ENCODE results near the gene IFT43.

Gene IFT43

GRCh38 chr14:76065519-76065918, 80.0 kb downstream of the IFT43 start:
- no peak for ATAC-seq
- H3K36me3 Mint-ChIP-seq = peaks cover 63% of the 10 kb centered on the region
- no peak overlapping the region for H3K27ac Mint-ChIP-seq
- no peak overlapping the region for H3K4me3 Mint-ChIP-seq
- H3K9me3 Mint-ChIP-seq = peaks cover 11% of the 10 kb centered on the region
- no peaks in the 10 kb centered on the region for H3K4me1 Mint-ChIP-seq
- no peaks in the 10 kb centered on the region for H3K27me3 Mint-ChIP-seq

- H3K36me3 Mint-ChIP-seq = peaks cover 55% of the 10 kb centered on the region
Observed at GRCh38 chr14:76067536-76067935, 82.0 kb downstream of the IFT43 start.

GRCh38 chr14:76073717-76074116, 88.2 kb downstream of the IFT43 start:
- Mint-ChIP-seq H3K27me3 (no peaks in the 10 kb centered on the region), H3K36me3 (peaks cover 22% of the 10 kb centered on the region), H3K4me3 (no peak overlapping the region), H3K9me3 (no peaks in the 10 kb centered on the region), H3K27ac (no peak overlapping the region), H3K4me1 (no peaks in the 10 kb centered on the region)
- no peak for ATAC-seq

More at GRCh38 chr14:76067536-76067935, 82.0 kb downstream of the IFT43 start:
- H3K27ac Mint-ChIP-seq = no peak overlapping the region
- H3K4me1 Mint-ChIP-seq = no peaks in the 10 kb centered on the region
- H3K9me3 Mint-ChIP-seq = peaks cover 11% of the 10 kb centered on the region
- H3K4me3 Mint-ChIP-seq = no peak overlapping the region
- H3K27me3 Mint-ChIP-seq = no peaks in the 10 kb centered on the region
- ATAC-seq = no peak

- Mint-ChIP-seq H3K27ac (no peak overlapping the region), H3K4me1 (peaks cover 8% of the 10 kb centered on the region), H3K36me3 (peaks cover 8% of the 10 kb centered on the region), H3K4me3 (no peak overlapping the region), H3K27me3 (no peaks in the 10 kb centered on the region), H3K9me3 (no peaks in the 10 kb centered on the region)
- ATAC-seq = no peak
Observed at GRCh38 chr14:76077340-76077739, 91.8 kb downstream of the IFT43 start.

- no peak for ATAC-seq
- Mint-ChIP-seq H3K4me1 (peaks cover 8% of the 10 kb centered on the region), H3K36me3 (peaks cover 5% of the 10 kb centered on the region), H3K27me3 (no peaks in the 10 kb centered on the region), H3K4me3 (no peak overlapping the region), H3K9me3 (no peaks in the 10 kb centered on the region), H3K27ac (no peak overlapping the region)
Observed at GRCh38 chr14:76078501-76078900, 92.9 kb downstream of the IFT43 start.

- H3K4me3 Mint-ChIP-seq = no peak overlapping the region
- H3K9me3 Mint-ChIP-seq = no peaks in the 10 kb centered on the region
- H3K36me3 Mint-ChIP-seq = no peaks in the 10 kb centered on the region
- H3K27me3 Mint-ChIP-seq = no peaks in the 10 kb centered on the region
- no peak for ATAC-seq
- H3K4me1 Mint-ChIP-seq = peaks cover 8% of the 10 kb centered on the region
- H3K27ac Mint-ChIP-seq = no peak overlapping the region
Observed at GRCh38 chr14:76080025-76080424, 94.5 kb downstream of the IFT43 start.

- no peaks in the 10 kb centered on the region for H3K9me3 Mint-ChIP-seq
- ATAC-seq = no peak
- H3K4me3 Mint-ChIP-seq = no peak overlapping the region
- peaks cover 8% of the 10 kb centered on the region for H3K4me1 Mint-ChIP-seq
- no peak overlapping the region for H3K27ac Mint-ChIP-seq
- H3K36me3 Mint-ChIP-seq = no peaks in the 10 kb centered on the region
- H3K27me3 Mint-ChIP-seq = no peaks in the 10 kb centered on the region
Observed at GRCh38 chr14:76080471-76080870, 94.9 kb downstream of the IFT43 start.

GRCh38 chr14:76081642-76082041, 96.1 kb downstream of the IFT43 start:
- Mint-ChIP-seq H3K27ac (no peak overlapping the region), H3K9me3 (no peaks in the 10 kb centered on the region), H3K27me3 (no peaks in the 10 kb centered on the region), H3K4me1 (peaks cover 8% of the 10 kb centered on the region), H3K4me3 (no peak overlapping the region), H3K36me3 (no peaks in the 10 kb centered on the region)
- ATAC-seq = peak; percentile 70

- Mint-ChIP-seq H3K9me3 (no peaks in the 10 kb centered on the region), H3K4me3 (no peak overlapping the region), H3K4me1 (peaks cover 8% of the 10 kb centered on the region), H3K27ac (no peak overlapping the region), H3K36me3 (no peaks in the 10 kb centered on the region), H3K27me3 (no peaks in the 10 kb centered on the region)
- no peak for ATAC-seq
Observed at GRCh38 chr14:76083796-76084765, 98.5 kb downstream of the IFT43 start.

GRCh38 chr14:76085358-76085757, 99.8 kb downstream of the IFT43 start:
- Mint-ChIP-seq H3K36me3 (no peaks in the 10 kb centered on the region), H3K4me1 (peaks cover 8% of the 10 kb centered on the region), H3K27ac (no peak overlapping the region), H3K9me3 (no peaks in the 10 kb centered on the region), H3K4me3 (no peak overlapping the region), H3K27me3 (no peaks in the 10 kb centered on the region)
- no peak for ATAC-seq

GRCh38 chr14:76086636-76087035, 101.1 kb downstream of the IFT43 start:
- Mint-ChIP-seq H3K27me3 (no peaks in the 10 kb centered on the region), H3K4me3 (no peak overlapping the region), H3K27ac (no peak overlapping the region), H3K36me3 (no peaks in the 10 kb centered on the region), H3K9me3 (no peaks in the 10 kb centered on the region), H3K4me1 (peaks cover 5% of the 10 kb centered on the region)
- no peak for ATAC-seq

GRCh38 chr14:76088326-76088725, 102.8 kb downstream of the IFT43 start:
- H3K27me3 Mint-ChIP-seq = no peaks in the 10 kb centered on the region
- H3K36me3 Mint-ChIP-seq = no peaks in the 10 kb centered on the region
- no peak overlapping the region for H3K27ac Mint-ChIP-seq

GRCh38 chr14:76088771-76089571, 103.4 kb downstream of the IFT43 start:
- no peak overlapping the region for H3K4me3 Mint-ChIP-seq
- H3K27ac Mint-ChIP-seq = no peak overlapping the region
- H3K4me1 Mint-ChIP-seq = no peaks in the 10 kb centered on the region
- no peak for ATAC-seq
- H3K36me3 Mint-ChIP-seq = no peaks in the 10 kb centered on the region
- H3K27me3 Mint-ChIP-seq = no peaks in the 10 kb centered on the region
- H3K9me3 Mint-ChIP-seq = no peaks in the 10 kb centered on the region

More at GRCh38 chr14:76088326-76088725, 102.8 kb downstream of the IFT43 start:
- no peak for ATAC-seq
- H3K4me3 Mint-ChIP-seq = no peak overlapping the region
- H3K9me3 Mint-ChIP-seq = no peaks in the 10 kb centered on the region
- H3K4me1 Mint-ChIP-seq = no peaks in the 10 kb centered on the region

GRCh38 chr14:76089575-76089974, 104.0 kb downstream of the IFT43 start:
- no peaks in the 10 kb centered on the region for H3K4me1 Mint-ChIP-seq
- no peaks in the 10 kb centered on the region for H3K36me3 Mint-ChIP-seq
- H3K27me3 Mint-ChIP-seq = no peaks in the 10 kb centered on the region
- H3K27ac Mint-ChIP-seq = no peak overlapping the region
- no peak for ATAC-seq
- no peak overlapping the region for H3K4me3 Mint-ChIP-seq
- H3K9me3 Mint-ChIP-seq = no peaks in the 10 kb centered on the region

- Mint-ChIP-seq H3K4me3 (no peak overlapping the region), H3K27me3 (no peaks in the 10 kb centered on the region), H3K9me3 (no peaks in the 10 kb centered on the region), H3K36me3 (no peaks in the 10 kb centered on the region), H3K4me1 (no peaks in the 10 kb centered on the region), H3K27ac (no peak overlapping the region)
- ATAC-seq = peak; percentile 21
Observed at GRCh38 chr14:76090616-76091391, 105.2 kb downstream of the IFT43 start.
